GM18909 (cell line): ENCODE data around the gene PDCD2L.
"Not testable (repeated sequence)": the region's sequence is repeated elsewhere in the genome, so short reads cannot be mapped to it uniquely, and the experiment has no call there.

Experiments
- ATAC-seq: cut with Tn5 transposase; IDR thresholded peaks from one replicate; pipeline ENCODE4 v1.9.1; 2021; ENCODE audit warnings: mild to moderate bottlenecking; ENCODE audit not compliant: unreplicated experiment, poor library complexity

PDCD2L gene

GRCh38 chr19:34461375-34462100 is 57.3 kb downstream of the PDCD2L start:
- no peak for ATAC-seq

DNA sequence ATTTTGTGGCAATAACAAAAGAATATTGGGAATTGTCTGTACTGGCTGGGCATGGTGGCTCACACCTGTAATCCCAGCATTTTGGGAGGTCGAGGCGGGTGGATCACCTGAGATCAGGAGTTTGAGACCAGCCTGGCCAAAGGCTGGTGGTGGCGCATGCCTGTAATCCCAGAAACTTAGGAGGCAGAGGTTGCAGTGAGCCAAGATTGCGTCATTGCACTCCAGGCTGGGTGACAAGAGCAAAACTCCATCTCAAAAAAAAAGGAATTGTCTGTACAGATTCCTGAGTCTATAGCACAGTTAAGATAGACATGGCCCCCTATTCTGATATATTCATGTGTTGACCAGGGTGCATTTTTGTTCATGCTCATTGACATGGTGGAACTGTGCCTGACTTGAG is 60.6 kb downstream of the PDCD2L start:
- ATAC-seq = not testable (repeated sequence)

DNA sequence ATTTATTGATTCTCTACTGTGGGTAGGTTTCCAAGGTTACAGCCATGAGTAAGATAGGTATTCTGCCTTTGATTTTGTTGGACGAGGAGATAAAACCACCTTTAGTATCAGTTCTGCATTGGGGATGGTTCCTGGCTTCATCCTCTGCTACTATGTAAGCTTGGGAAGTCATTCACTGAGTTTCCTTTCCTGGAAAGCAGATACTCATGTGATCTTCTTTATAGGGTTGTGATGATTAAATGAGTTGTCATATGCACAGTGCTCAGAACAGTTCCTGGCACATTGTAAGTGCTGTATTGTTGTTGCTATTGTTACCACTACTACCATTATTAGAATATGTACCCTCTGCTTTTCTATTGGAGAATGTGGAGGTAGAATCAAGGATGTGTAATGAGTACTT is 64.2 kb downstream of the PDCD2L start:
- no peak for ATAC-seq

DNA sequence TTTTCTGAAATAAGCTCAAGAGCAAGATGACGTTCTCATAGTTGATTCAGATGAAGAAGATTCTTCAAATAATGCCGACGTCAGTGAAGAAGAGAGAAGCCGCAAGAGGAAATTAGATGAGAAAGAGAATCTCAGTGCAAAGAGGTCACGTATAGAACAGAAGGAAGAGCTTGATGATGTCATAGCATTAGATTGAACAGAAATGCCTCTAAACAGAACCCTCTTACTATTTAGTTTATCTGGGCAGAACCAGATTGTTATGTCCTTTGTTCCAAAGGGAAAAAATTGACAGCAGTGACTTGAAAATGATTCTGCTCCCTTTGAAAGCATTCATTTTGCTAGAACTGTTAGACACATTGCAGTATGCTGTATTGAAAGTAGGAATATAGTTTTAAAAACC is 64.8 kb downstream of the PDCD2L start:
- not testable (repeated sequence) for ATAC-seq

GRCh38 chr19:34471906-34472700 is 67.9 kb downstream of the PDCD2L start:
- ATAC-seq = no peak

GRCh38 chr19:34474233-34474989 is 70.2 kb downstream of the PDCD2L start:
- no peak for ATAC-seq

GRCh38 chr19:34475026-34475974 is 71.1 kb downstream of the PDCD2L start:
- ATAC-seq = no peak
